ENCODE measurements around the gene EZH1. TPM values are rescaled to one million over a fixed set of nuclear protein-coding genes. Genes with fewer than 3 reads are reported as not detected.

The EZH1 gene
- total RNA-seq, 1 donor from 2014 or later: 43.3 TPM

- H3K27me3 ChIP-seq (ENCODE audit: low read depth): no peaks in the 10 kb centered on the region
- H3K36me3 ChIP-seq: peaks cover 16% of the 10 kb centered on the region
- H3K4me1 ChIP-seq: peaks cover 59% of the 10 kb centered on the region
- peak overlapping the region; percentile 80 for H3K27ac ChIP-seq (replicated peaks)
- intact Hi-C loops (cut with micrococcal nuclease): no loop called here
- peak overlapping the region; percentile 70 for H3K4me3 ChIP-seq
- DNase-seq: peak; percentile 53
- TF ChIP-seq CTCF (IDR thresholded peaks at IDR 0.05; ENCODE audit: borderline replicate concordance): no peak
- no peaks in the 10 kb centered on the region for H3K9me3 ChIP-seq (replicated peaks)
Observed at GRCh38 chr17:42683407-42684034, 61.3 kb downstream of the EZH1 start.

DNA sequence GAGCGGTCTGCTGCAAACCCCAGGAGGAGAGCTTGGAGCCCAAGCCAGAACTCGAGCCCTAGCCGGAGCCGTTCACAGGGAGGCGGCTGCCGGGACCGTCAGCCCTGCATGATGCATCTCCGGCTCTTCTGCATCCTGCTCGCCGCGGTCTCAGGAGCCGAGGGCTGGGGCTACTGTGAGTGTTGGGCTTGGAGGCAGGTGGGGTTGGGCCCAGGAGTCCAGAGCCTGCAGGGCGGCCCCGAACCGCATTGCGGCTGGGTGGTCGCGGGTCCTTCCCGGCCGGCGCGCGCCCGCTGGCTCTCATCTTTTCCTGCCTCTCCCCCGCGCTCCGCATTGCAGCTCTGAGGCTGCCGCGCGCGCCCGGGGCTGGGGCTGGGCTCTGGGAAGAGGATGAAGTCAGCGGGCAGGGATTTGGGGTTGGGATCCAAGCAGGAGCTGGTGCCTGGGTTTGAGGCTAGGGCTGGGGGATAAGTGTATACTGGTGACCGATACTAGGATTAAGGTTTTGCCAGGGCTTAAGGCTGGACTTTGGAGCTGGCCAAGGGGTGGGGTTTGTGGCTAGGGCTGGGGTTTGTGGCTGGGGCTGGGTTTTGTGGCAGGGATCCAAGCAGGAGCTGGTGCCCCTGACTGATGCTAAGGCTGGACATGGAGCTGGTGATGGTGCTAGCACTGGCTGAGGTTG is 62.0 kb downstream of the EZH1 start:
- Histone ChIP-seq H3K27me3 (ENCODE audit: low read depth) (no peaks in the 10 kb centered on the region), H3K36me3 (peaks cover 16% of the 10 kb centered on the region), H3K4me3 (peak overlapping the region; percentile 70), H3K27ac (replicated peaks) (peak overlapping the region; percentile 80), H3K4me1 (peaks cover 65% of the 10 kb centered on the region), H3K9me3 (replicated peaks) (no peaks in the 10 kb centered on the region)
- no peak for TF ChIP-seq CTCF (IDR thresholded peaks at IDR 0.05; ENCODE audit: borderline replicate concordance)
- intact Hi-C loops (cut with micrococcal nuclease): no loop called here
- no peak for DNase-seq

GRCh38 chr17:42681976-42682721 is 62.7 kb downstream of the EZH1 start, which contains the start of gene CNTNAP1:
TSS of gene CNTNAP1 (plus strand) at chr17:42682531. CDS start at chr17:42682830, 299 bp downstream.
- Histone ChIP-seq H3K27ac (replicated peaks) (peak within 1 kb of the TSS; percentile 97), H3K4me1 (peaks cover 72% of the 10 kb centered on the region), H3K9me3 (replicated peaks) (no peaks in the 10 kb centered on the region), H3K36me3 (peaks cover 11% of the 10 kb centered on the region), H3K27me3 (ENCODE audit: low read depth) (no peaks in the 10 kb centered on the region), H3K4me3 (peak within 1 kb of the TSS; percentile 70)
- DNase-seq: peak; percentile 53
- intact Hi-C loops (cut with micrococcal nuclease): no loop called here
- no peak for TF ChIP-seq CTCF (IDR thresholded peaks at IDR 0.05; ENCODE audit: borderline replicate concordance)

DNA sequence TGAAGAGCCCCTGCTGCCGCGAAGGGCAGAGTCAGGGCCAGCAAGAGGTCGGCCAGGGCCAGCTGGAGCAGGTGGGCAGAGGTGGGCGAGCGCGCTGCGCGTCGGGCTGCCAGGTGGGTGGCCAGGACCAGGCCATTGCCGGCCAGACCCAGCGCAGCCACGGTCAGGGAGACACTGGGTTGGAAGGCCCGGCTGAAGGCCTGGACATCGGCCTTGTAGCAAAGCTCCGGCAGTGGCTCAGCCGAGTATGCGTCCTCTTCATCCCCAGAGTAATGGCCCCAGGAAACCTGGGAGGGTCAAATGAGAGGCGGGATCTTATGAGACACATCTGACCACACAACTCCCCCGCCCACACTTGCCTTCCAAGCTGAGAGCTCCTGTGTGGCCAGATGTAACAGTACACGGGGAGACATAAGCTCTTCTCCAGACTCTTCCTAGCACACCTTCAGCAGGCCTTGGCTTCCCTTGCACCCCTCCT is 64.5 kb downstream of the EZH1 start:
- intact Hi-C loops (cut with micrococcal nuclease): no loop called here
- no peaks in the 10 kb centered on the region for H3K9me3 ChIP-seq (replicated peaks)
- H3K4me3 ChIP-seq: peak overlapping the region; percentile 98
- DNase-seq: no peak
- H3K27ac ChIP-seq (replicated peaks): peak overlapping the region; percentile 97
- peaks cover 6% of the 10 kb centered on the region for H3K36me3 ChIP-seq
- peaks cover 86% of the 10 kb centered on the region for H3K4me1 ChIP-seq
- no peaks in the 10 kb centered on the region for H3K27me3 ChIP-seq (ENCODE audit: low read depth)
- TF ChIP-seq CTCF (IDR thresholded peaks at IDR 0.05; ENCODE audit: borderline replicate concordance): no peak

GRCh38 chr17:42679492-42680330 is 65.1 kb downstream of the EZH1 start:
- TF ChIP-seq CTCF (IDR thresholded peaks at IDR 0.05; ENCODE audit: borderline replicate concordance): peak; percentile 97

More at GRCh38 chr17:42679492-42680330, 65.1 kb downstream of the EZH1 start:
- Histone ChIP-seq H3K9me3 (replicated peaks) (no peaks in the 10 kb centered on the region), H3K27ac (replicated peaks) (peak overlapping the region; percentile 97), H3K36me3 (no peaks in the 10 kb centered on the region), H3K4me1 (peaks cover 93% of the 10 kb centered on the region), H3K27me3 (ENCODE audit: low read depth) (no peaks in the 10 kb centered on the region), H3K4me3 (peak overlapping the region; percentile 98)
- peak; percentile 84 for DNase-seq
- intact Hi-C loops (cut with micrococcal nuclease): loop anchor here (10.0 kb wide), 1 partner anchor 65 kb away; no protein-coding TSS in a partner anchor

Data from left ventricle myocardium inferior (tissue), 1 donor.